Hematopoietic multipotent progenitor cell treated with erythropoietin and hydrocortisone succinate and interleukin-3 and kit ligand, for 15 days (in vitro differentiated cells): ENCODE measurements around the gene RAB44.
A peak's percentile ranks its signal among the peaks of the same experiment; 100 is the strongest.

Source experiments
- DNase-seq: peaks from one replicate; pipeline ENCODE4 v3.0.0-alpha.2; 2015; ENCODE audit warnings: low spot score

Gene RAB44

GRCh38 chr6:36733300-36733699, 35.7 kb downstream of the RAB44 start:
- DNase-seq: no peak

- DNase-seq: no peak
Observed at GRCh38 chr6:36734486-36735060, 36.9 kb downstream of the RAB44 start.

GRCh38 chr6:36735110-36736071, 37.8 kb downstream of the RAB44 start:
- no peak for DNase-seq

DNA sequence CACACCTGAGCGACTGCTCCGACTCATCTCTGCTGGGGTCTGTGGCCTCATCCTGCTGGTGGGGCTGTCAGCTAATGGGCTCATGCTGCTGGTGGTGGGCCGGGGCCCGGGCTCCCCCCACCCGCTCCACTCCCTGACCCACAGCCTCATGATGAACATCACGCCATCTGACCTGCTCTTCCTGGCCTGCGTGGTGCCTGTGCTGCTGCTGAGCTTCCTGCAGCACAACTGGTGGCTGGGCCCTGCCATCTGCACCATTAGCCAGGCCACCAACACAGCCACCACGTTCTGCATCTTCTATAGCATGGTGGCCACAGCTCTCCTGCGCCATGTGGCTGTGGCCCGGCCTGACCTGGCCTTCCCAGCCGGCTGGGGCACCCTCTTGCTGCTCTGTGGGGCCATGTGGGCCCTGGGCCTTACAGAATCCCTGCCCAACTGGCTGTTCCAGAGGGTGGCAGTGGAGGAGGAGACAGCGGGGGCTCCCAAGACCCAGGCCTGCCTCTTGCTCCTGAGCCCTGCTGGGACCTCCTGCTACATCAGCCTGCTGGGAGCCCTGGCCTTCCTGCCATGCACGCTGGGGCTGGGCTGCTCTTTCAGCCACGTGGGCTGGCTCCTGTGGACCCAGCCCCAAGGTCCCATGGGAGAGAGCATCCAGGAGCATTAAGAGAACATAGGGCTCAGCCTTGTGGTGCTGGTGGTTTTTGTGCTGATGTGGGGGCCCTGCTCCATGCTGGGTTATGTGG, 39.6 kb downstream of the RAB44 start:
- no peak for DNase-seq

DNA sequence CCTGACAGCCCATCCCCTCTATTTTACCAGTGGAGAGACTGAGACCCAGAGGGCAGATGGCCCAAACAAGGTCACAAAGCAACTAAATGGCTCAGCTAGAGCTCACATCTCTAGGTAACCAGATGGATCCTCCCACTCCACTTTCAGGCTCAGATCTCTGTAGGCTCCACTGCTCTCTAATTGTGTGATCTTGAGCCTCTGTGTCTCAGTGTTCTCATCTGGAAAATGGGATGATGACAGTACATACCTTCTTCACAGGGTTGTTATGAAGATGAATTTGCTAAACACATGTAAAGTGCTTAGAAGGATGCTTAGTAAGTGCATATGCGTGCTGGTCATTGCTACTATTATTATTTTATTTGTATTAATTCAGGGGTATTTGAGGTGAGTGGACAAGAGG, 40.5 kb downstream of the RAB44 start:
- DNase-seq: no peak

DNA sequence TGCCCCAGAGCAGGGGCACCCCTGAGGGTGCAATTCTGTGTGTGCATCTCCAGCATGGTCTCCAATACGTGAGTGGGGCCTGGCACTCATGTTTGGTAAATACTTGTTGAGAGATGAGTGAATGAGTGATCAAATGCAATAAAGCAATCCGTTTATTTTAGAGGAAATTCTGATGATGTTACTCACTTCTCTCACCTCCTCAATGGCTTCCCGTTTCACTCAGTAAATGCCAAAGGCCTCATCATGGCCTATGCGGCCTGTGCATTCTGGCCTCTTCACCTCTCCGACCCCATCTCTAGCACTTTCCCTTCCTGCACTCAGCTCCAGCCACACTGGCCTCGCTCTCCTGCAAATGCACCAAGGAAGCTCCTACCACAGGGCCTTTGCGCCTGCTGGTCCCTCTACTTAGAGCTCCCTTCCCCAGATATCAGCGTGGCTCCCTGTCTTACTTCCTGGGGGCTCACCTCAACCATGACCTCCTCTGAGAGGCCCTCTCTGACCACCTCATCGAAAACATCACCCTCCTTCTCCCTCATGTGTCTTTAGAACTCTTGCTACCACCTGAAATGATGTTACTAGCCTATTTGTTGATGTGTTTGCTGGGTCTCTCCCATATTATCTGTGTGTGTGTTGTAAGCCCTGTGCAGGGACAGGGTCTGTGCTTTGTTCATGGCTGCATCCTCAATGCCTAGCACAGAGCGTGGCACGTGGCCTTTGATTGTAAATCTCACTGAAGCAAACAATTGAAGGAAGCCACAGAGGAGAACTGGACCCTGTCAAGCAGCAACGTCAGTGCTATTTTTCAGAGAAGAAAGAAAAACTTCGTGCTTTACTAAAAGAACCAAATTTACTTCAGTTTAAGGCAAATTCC, 42.6 kb downstream of the RAB44 start:
- no peak for DNase-seq

GRCh38 chr6:36740818-36741179, 43.2 kb downstream of the RAB44 start:
- no peak for DNase-seq

DNA sequence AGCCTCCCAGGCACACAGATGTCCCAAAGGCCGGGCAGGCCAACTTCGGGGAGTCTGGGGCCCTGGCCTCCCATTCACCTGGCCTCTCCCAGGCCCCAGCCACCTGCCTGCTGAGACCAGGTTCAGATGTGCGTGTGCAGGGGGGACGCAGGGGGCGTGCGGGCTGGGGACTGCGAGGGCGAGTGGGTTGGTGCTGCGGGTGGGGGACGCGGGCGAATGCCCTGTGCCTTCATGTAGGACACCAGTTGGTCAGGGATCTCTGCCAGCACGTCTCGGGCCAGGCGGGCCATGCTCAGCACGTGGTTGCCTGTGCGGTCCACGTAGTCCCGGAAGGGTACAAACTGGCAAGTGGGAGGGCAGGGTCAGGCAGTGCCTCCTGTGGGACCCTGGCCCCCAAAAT, 44.5 kb downstream of the RAB44 start:
- no peak for DNase-seq

DNA sequence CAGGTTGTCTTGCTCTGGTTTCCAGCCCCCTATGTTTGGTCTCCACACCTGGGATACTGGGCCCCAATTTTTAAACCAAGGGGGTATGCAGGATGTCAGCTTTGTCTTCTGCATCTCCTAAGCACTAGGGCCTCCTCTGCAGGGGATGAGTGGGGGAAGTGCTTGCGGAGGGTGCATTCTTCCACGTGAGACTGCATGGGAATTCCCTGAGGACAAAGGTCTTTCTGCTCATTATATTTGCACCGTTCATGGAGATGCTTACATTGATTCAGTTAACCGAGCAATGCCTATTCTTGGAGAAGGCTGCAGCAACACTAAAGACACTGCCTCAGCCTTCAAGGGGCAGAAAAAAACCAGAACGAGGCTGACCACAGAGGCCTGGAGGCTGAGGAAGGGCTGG, 45.4 kb downstream of the RAB44 start:
- no peak for DNase-seq

- peak; percentile 27 for DNase-seq
Observed at GRCh38 chr6:36743538-36744303, 46.1 kb downstream of the RAB44 start.

GRCh38 chr6:36744304-36744673, 46.7 kb downstream of the RAB44 start:
- DNase-seq: no peak

DNA sequence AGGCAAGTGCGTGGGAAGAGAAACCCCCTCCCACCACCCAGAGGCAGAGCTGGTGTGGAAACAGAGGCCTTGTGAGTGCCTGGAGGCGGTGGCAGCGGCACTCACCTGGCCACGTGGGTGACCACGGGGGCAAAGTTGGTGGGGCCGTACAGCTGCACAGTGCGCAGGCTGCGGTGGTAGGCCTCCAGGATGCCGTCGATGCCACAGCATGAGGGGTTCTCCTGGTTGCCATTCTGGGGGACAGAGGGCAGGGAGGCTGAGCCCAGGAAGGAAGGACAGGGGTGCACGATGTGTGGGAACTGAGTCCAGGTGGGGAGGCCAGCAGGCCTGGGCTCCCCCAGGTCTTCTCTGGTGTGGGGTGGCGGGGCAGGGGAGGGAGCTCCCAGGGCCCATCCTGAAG, 47.7 kb downstream of the RAB44 start:
- DNase-seq: no peak

DNA sequence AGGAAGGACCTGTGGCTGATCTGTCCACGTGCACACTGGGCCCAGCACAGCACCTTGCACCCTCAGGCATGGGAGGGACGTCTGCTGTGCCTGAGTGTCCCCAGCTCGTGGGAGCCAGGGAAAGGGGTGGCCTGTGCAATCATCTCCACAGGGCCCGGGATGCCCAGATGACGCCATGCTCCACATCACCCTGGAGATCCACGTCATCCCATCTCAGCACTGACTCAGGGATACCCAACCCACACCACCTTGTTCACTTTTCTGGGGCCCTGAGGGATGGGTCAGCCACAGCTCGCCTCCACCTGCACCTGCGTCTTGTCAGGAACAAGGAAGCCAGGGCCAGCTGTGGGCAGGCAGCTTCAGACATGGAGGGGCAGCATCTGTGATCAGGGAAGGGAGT, 48.2 kb downstream of the RAB44 start:
- DNase-seq: no peak

GRCh38 chr6:36746251-36746650, 48.6 kb downstream of the RAB44 start:
- DNase-seq: no peak

DNA sequence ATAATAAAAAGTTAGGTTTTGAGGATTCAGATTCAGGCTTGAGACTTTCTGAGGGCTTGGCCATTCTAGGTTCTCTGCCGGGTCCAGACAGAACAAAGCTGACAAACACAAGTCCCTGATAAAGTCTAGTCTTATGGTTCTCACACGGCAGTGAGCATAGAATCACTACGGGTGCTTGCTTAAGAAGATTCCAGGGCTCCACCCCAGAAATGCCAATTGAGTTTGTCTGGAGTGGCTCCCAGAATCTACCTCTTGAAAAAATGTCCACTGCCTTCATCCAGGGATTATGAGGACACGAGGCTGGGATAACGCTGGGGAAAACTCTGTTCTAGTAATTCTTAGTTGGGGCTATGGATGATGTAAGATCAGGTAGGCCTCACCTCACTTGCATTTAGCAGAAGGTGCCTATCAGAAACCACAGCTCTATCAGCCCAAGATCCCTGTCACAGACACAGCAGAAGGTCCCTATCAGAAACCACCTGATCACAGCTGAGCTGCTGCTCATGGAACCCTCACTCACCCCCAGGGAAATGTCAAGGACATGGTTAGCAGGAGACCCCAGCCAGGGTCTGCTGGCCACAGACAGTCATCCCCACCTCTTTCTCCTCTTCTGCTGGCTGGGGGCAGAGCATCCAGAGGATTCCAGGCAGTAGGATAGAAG, 52.3 kb downstream of the RAB44 start:
- no peak for DNase-seq

GRCh38 chr6:36751091-36751490, 53.5 kb downstream of the RAB44 start:
- no peak for DNase-seq

DNA sequence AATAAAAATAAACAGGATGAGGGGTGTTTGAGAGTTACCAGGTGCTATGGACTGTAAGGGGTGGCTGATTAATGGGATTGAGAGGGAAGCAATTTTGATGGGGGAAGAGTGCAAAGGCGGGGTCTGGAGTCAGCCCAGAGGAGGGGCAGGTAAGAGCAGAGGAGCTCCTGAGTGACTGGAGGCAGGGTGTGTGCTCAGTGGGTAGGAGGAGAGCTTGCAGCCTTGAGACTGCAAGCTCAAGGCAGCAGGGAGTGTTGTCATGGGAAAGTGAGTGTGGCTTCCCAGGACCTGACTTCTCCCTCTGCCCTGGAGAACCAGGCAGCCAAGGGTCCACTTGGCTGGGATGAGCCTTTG, 54.2 kb downstream of the RAB44 start:
- DNase-seq: no peak

DNA sequence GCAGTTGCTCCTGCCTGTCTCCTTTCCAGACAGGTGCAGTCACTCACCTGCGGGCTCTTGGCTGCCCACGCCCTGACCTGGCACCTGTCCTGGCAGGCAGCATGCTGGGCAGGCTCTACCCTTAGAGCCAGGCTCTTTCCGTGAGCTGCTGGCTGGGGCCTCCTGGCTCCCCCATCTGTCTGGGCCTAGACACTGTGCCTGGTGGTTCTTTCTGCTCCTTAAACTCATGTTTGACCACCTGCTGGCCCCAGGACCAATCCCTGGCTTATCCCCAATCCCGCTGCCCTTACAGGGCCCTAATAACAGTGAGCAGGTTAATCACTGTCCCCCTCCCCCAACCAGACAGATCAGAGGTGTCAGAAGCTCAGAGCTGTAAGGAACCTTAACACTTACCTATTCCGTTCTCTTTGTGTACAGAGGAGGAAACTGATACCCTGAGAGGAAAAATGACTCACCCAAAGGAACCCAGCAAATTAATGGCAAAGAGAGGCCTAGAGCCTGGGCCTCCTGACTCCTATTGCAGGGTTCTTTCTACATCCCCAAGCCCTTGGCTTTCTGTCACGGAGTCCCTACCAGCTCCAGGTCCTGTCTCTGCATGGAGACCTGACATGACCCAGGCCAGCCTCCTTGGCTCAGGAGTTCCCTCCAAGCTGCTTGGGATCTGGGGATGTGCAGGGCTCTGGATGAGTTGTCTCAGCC, 54.7 kb downstream of the RAB44 start:
- DNase-seq: no peak

DNA sequence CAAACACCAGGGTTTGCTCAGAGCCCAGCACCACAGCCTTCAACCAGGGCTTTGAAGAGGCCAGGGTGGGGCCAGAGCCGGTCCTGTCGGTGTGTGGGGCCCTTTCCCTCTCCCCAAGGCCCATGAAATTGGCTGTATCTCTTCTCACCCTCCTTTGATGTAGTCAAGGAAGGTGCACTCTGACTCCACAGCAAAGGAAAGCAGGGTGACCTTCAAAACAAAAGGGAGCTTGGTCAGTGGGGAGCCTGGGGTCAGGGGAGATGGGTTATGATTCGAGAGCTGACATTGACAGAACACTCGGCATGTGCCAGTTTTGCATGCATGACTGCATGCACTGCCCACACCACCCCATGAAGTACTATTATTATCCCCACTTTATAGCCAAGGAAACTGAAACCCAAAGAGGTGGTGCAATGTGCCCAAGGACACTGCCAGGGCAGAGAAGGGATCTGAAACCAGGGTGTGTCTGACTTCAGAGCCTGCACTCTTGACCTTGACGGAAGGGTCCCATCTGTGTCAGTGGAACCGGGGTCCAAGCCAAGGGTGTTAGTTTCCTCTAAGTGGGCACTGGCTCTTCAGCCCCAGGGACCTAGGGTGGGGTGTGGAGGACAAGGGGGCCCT, 55.4 kb downstream of the RAB44 start:
- no peak for DNase-seq
